Keratinocyte (primary cell): ENCODE results near the gene CDKL4. TPM values are rescaled to one million over a fixed set of nuclear protein-coding genes. Genes with fewer than 3 reads are reported as not detected.
"Not testable (repeated sequence)": the region's sequence is repeated elsewhere in the genome, so short reads cannot be mapped to it uniquely, and the experiment has no call there.

ENCODE experiments used
- DNase-seq: peaks from one replicate; pipeline ENCODE4 v3.0.0-alpha.2; 2011; ENCODE audit warnings: low read depth, missing footprints, low spot score
- FAIRE-seq: peaks from 2 replicates; lab custom pipeline; 2011; peaks lifted over from hg19 to GRCh38; lab: Jason Lieb, UNC
- H2AFZ ChIP-seq: 2 replicates; pipeline ENCODE4 v1.6.0; 2012; ENCODE audit warnings: low read length, control low read depth, inconsistent platforms; ENCODE audit not compliant: control insufficient read depth
- H3K27ac ChIP-seq: 2 replicates; pipeline ENCODE4 v1.5.1; 2011; ENCODE audit warnings: low read length; ENCODE audit not compliant: control insufficient read depth, insufficient read depth
- H3K27me3 ChIP-seq: 3 replicates; pipeline ENCODE4 v1.6.0; 2011; ENCODE audit warnings: low read length; ENCODE audit not compliant: control insufficient read depth, insufficient read depth; ENCODE audit errors: extremely low read depth
- H3K36me3 ChIP-seq, 2 experiments: 2 replicates in 1 of 2; 3 replicates in 1 of 2; pipeline ENCODE4 v1.5.1; 2011; ENCODE audit warnings: low read length in 2 of 2, mild to moderate bottlenecking in 1 of 2; ENCODE audit not compliant: control insufficient read depth in 2 of 2, insufficient read depth in 2 of 2; ENCODE audit errors: extremely low read depth in 1 of 2
- H3K4me1 ChIP-seq: 3 replicates; pipeline ENCODE4 v1.5.1; 2011; ENCODE audit warnings: low read length; ENCODE audit not compliant: control insufficient read depth, insufficient read depth; ENCODE audit errors: extremely low read depth
- H3K4me2 ChIP-seq: 3 replicates; pipeline ENCODE4 v1.6.0; 2011; ENCODE audit warnings: low read depth, low read length; ENCODE audit not compliant: control insufficient read depth, insufficient read depth; ENCODE audit errors: extremely low read depth
- H3K4me3 ChIP-seq, 3 experiments: fragments of 200-600 bp in 1 of 3; sonication (generic) in 1 of 3; 2 replicates in 2 of 3; 3 replicates in 1 of 3; pipeline ENCODE4 v1.5.1; 2011 to 2016; ENCODE audit warnings: low read length in 3 of 3, mild to moderate bottlenecking in 3 of 3, control low read depth in 2 of 3, inconsistent platforms in 1 of 3, low read depth in 1 of 3, mixed read lengths in 1 of 3, mixed run types in 1 of 3, moderate library complexity in 1 of 3; ENCODE audit not compliant: control insufficient read depth in 2 of 3, insufficient read depth in 2 of 3; ENCODE audit errors: extremely low read depth in 1 of 3
- H3K79me2 ChIP-seq: 2 replicates; pipeline ENCODE4 v1.6.0; 2012; ENCODE audit warnings: low read length; ENCODE audit not compliant: control insufficient read depth, insufficient read depth
- H3K9ac ChIP-seq: 3 replicates; pipeline ENCODE4 v1.6.0; 2011; ENCODE audit warnings: low read length; ENCODE audit not compliant: control insufficient read depth, insufficient read depth; ENCODE audit errors: extremely low read depth
- H3K9me1 ChIP-seq: 3 replicates; pipeline ENCODE4 v1.6.0; 2011; ENCODE audit warnings: low read length; ENCODE audit not compliant: control insufficient read depth, insufficient read depth; ENCODE audit errors: extremely low read depth
- H3K9me3 ChIP-seq: 2 replicates; pipeline ENCODE4 v1.5.1; 2012; ENCODE audit warnings: low read depth, low read length; ENCODE audit not compliant: control insufficient read depth
- H4K20me1 ChIP-seq: 3 replicates; pipeline ENCODE4 v1.6.0; 2011; ENCODE audit warnings: low read length; ENCODE audit not compliant: control insufficient read depth, insufficient read depth; ENCODE audit errors: extremely low read depth
- CTCF ChIP-seq, 3 experiments: IDR thresholded peaks in 1 of 3; conservative IDR thresholded peaks in 1 of 3; optimal IDR thresholded peaks in 1 of 3; 2 replicates in 2 of 3; 3 replicates in 1 of 3; pipeline versions ENCODE3 to v1.5.1; 2011; ENCODE audit warnings: low read length in 3 of 3, mild to moderate bottlenecking in 3 of 3, moderate library complexity in 2 of 3, control low read depth in 1 of 3, inconsistent platforms in 1 of 3; ENCODE audit not compliant: insufficient read depth in 2 of 3; ENCODE audit errors: extremely low read depth in 1 of 3
- EZH2 ChIP-seq: IDR thresholded peaks from one replicate; pipeline ENCODE4 v1.6.1; 2012; ENCODE audit warnings: inconsistent platforms, mild to moderate bottlenecking, low read length, moderate library complexity
- dilution Hi-C: fragments of 300-500 bp; cut with MboI; formaldehyde crosslinking; loops from one replicate; pipeline ENCODE4 v1.7.0; 2020; ENCODE audit warnings: low sequenced_read_pairs; ENCODE audit not compliant: extremely low pct_ligation_motif_present
- polyA plus RNA-seq, 5 experiments: library from polyadenylated mRNA; depleted of rRNA in 3 of 5; stranded (reverse) in 3 of 5; stranded (forward) in 1 of 5; unstranded in 1 of 5; fragments of >200 nt; gene quantifications; 1 replicate in 1 of 5; 2 replicates in 3 of 5; 3 replicates in 1 of 5; pipeline versions ENCODE4 v1.2.1 to v1.2.3, GENCODE V29; 2011 to 2012; ENCODE audit warnings: missing spikeins in 2 of 5, low read depth in 1 of 5, low replicate concordance in 1 of 5

The CDKL4 gene
- polyA plus RNA-seq, 1 donor (not counting 4 experiments of a cell fraction or from before 2014, with no cell fraction given): not detected

GRCh38 chr2:39247512-39248043, 3.8 kb upstream of the CDKL4 start:
- no peak overlapping the region for H3K27ac ChIP-seq
- H3K27me3 ChIP-seq: no peaks in the 10 kb centered on the region
- H3K4me1 ChIP-seq: no peaks in the 10 kb centered on the region
- no peaks in the 10 kb centered on the region for H4K20me1 ChIP-seq
- DNase-seq (no peak), FAIRE-seq (no peak)
- H3K36me3 ChIP-seq: no peaks in the 10 kb centered on the region
- dilution Hi-C loops: no loop called here
- H3K4me2 ChIP-seq: no peak overlapping the region
- H3K9me3 ChIP-seq: no peaks in the 10 kb centered on the region
- no peak overlapping the region for H3K9ac ChIP-seq
- no peak overlapping the region for H2AFZ ChIP-seq
- no peaks in the 10 kb centered on the region for H3K79me2 ChIP-seq
- no peaks in the 10 kb centered on the region for H3K9me1 ChIP-seq
- TF ChIP-seq CTCF (optimal IDR thresholded peaks at IDR 0.05 in 1 of 3, IDR thresholded peaks at IDR 0.05 in 1 of 3, conservative IDR thresholded peaks at IDR 0.05 in 1 of 3; ENCODE audit: extremely low read depth in 1 of 3, insufficient read depth in 2 of 3, low read length in 3 of 3) (no peak), EZH2 (no peak)
- H3K4me3 ChIP-seq: no peak overlapping the region

DNA sequence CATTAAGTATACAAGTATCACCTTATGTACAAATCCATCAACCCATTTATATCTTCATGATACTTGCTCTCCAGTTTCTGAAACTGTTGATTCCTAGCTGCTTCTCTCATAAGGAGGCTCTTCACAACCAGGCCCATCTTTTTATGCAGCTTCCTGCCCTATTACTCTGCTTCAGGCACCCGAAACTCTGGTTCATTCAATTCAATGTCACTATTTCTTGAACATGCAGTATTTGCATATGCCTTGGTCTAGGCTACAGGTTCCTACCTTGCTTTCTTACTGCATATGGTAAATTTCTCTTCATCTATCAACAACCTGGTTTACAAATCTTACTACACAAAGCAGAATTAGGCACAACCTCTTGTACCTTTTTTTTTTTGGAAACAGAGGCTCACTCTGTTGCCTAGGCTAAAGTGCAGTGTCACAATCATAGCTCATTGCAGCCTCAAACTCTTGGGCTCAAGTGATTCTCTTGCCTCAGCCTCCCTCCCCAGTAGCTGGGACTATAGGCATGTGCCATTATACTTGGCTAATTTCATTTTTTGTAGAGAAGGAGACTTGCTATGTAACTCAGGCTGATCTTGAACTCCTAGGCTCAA, 2.7 kb upstream of the CDKL4 start:
- H3K79me2 ChIP-seq: no peaks in the 10 kb centered on the region
- H3K27me3 ChIP-seq: no peaks in the 10 kb centered on the region
- H3K4me1 ChIP-seq: no peaks in the 10 kb centered on the region
- no peaks in the 10 kb centered on the region for H3K36me3 ChIP-seq
- no peak for TF ChIP-seq EZH2
- no peak overlapping the region for H3K9ac ChIP-seq
- FAIRE-seq (no peak), DNase-seq (no peak)
- no peak overlapping the region for H2AFZ ChIP-seq
- no peak overlapping the region for H3K4me2 ChIP-seq
- no peaks in the 10 kb centered on the region for H4K20me1 ChIP-seq
- dilution Hi-C loops: no loop called here
- H3K9me3 ChIP-seq: no peaks in the 10 kb centered on the region
- H3K9me1 ChIP-seq: no peaks in the 10 kb centered on the region
- H3K4me3 ChIP-seq: no peak overlapping the region
- no peak overlapping the region for H3K27ac ChIP-seq

GRCh38 chr2:39244963-39245625, 1.3 kb upstream of the CDKL4 start:
- H2AFZ ChIP-seq, H3K4me2 ChIP-seq, FAIRE-seq, DNase-seq, H3K9me1 ChIP-seq, H3K4me3 ChIP-seq, H3K79me2 ChIP-seq, H3K9me3 ChIP-seq, H4K20me1 ChIP-seq, H3K4me1 ChIP-seq, dilution Hi-C loops, H3K27me3 ChIP-seq, H3K9ac ChIP-seq, H3K36me3 ChIP-seq, H3K27ac ChIP-seq: not testable (repeated sequence)

GRCh38 chr2:39244241-39244862, 582 bp upstream of the CDKL4 start:
- H3K27me3 ChIP-seq, dilution Hi-C loops, H3K79me2 ChIP-seq, FAIRE-seq, H3K9me1 ChIP-seq, H4K20me1 ChIP-seq, H3K9ac ChIP-seq, H3K4me1 ChIP-seq, DNase-seq, H3K36me3 ChIP-seq, H3K4me3 ChIP-seq, H2AFZ ChIP-seq, H3K4me2 ChIP-seq, H3K9me3 ChIP-seq, H3K27ac ChIP-seq: not testable (repeated sequence)
